Keratinocyte (primary cell): Measurements from ENCODE around the gene TRAFD1. TPM values are rescaled to one million over a fixed set of nuclear protein-coding genes. Genes with fewer than 3 reads are reported as not detected.

Source experiments
- DNase-seq: peaks from one replicate; pipeline ENCODE4 v3.0.0-alpha.2; 2011; ENCODE audit warnings: low read depth, missing footprints, low spot score
- FAIRE-seq: peaks from 2 replicates; lab custom pipeline; 2011; peaks lifted over from hg19 to GRCh38; lab: Jason Lieb, UNC
- H2AFZ ChIP-seq: 2 replicates; pipeline ENCODE4 v1.6.0; 2012; ENCODE audit warnings: low read length, control low read depth, inconsistent platforms; ENCODE audit not compliant: control insufficient read depth
- H3K27ac ChIP-seq: 2 replicates; pipeline ENCODE4 v1.5.1; 2011; ENCODE audit warnings: low read length; ENCODE audit not compliant: control insufficient read depth, insufficient read depth
- H3K27me3 ChIP-seq: 3 replicates; pipeline ENCODE4 v1.6.0; 2011; ENCODE audit warnings: low read length; ENCODE audit not compliant: control insufficient read depth, insufficient read depth; ENCODE audit errors: extremely low read depth
- H3K36me3 ChIP-seq, 2 experiments: 2 replicates in 1 of 2; 3 replicates in 1 of 2; pipeline ENCODE4 v1.5.1; 2011; ENCODE audit warnings: low read length in 2 of 2, mild to moderate bottlenecking in 1 of 2; ENCODE audit not compliant: control insufficient read depth in 2 of 2, insufficient read depth in 2 of 2; ENCODE audit errors: extremely low read depth in 1 of 2
- H3K4me1 ChIP-seq: 3 replicates; pipeline ENCODE4 v1.5.1; 2011; ENCODE audit warnings: low read length; ENCODE audit not compliant: control insufficient read depth, insufficient read depth; ENCODE audit errors: extremely low read depth
- H3K4me2 ChIP-seq: 3 replicates; pipeline ENCODE4 v1.6.0; 2011; ENCODE audit warnings: low read depth, low read length; ENCODE audit not compliant: control insufficient read depth, insufficient read depth; ENCODE audit errors: extremely low read depth
- H3K4me3 ChIP-seq, 3 experiments: fragments of 200-600 bp in 1 of 3; sonication (generic) in 1 of 3; 2 replicates in 2 of 3; 3 replicates in 1 of 3; pipeline ENCODE4 v1.5.1; 2011 to 2016; ENCODE audit warnings: low read length in 3 of 3, mild to moderate bottlenecking in 3 of 3, control low read depth in 2 of 3, inconsistent platforms in 1 of 3, low read depth in 1 of 3, mixed read lengths in 1 of 3, mixed run types in 1 of 3, moderate library complexity in 1 of 3; ENCODE audit not compliant: control insufficient read depth in 2 of 3, insufficient read depth in 2 of 3; ENCODE audit errors: extremely low read depth in 1 of 3
- H3K79me2 ChIP-seq: 2 replicates; pipeline ENCODE4 v1.6.0; 2012; ENCODE audit warnings: low read length; ENCODE audit not compliant: control insufficient read depth, insufficient read depth
- H3K9ac ChIP-seq: 3 replicates; pipeline ENCODE4 v1.6.0; 2011; ENCODE audit warnings: low read length; ENCODE audit not compliant: control insufficient read depth, insufficient read depth; ENCODE audit errors: extremely low read depth
- H3K9me1 ChIP-seq: 3 replicates; pipeline ENCODE4 v1.6.0; 2011; ENCODE audit warnings: low read length; ENCODE audit not compliant: control insufficient read depth, insufficient read depth; ENCODE audit errors: extremely low read depth
- H3K9me3 ChIP-seq: 2 replicates; pipeline ENCODE4 v1.5.1; 2012; ENCODE audit warnings: low read depth, low read length; ENCODE audit not compliant: control insufficient read depth
- H4K20me1 ChIP-seq: 3 replicates; pipeline ENCODE4 v1.6.0; 2011; ENCODE audit warnings: low read length; ENCODE audit not compliant: control insufficient read depth, insufficient read depth; ENCODE audit errors: extremely low read depth
- CTCF ChIP-seq, 3 experiments: IDR thresholded peaks in 1 of 3; conservative IDR thresholded peaks in 1 of 3; optimal IDR thresholded peaks in 1 of 3; 2 replicates in 2 of 3; 3 replicates in 1 of 3; pipeline versions ENCODE3 to v1.5.1; 2011; ENCODE audit warnings: low read length in 3 of 3, mild to moderate bottlenecking in 3 of 3, moderate library complexity in 2 of 3, control low read depth in 1 of 3, inconsistent platforms in 1 of 3; ENCODE audit not compliant: insufficient read depth in 2 of 3; ENCODE audit errors: extremely low read depth in 1 of 3
- EZH2 ChIP-seq: IDR thresholded peaks from one replicate; pipeline ENCODE4 v1.6.1; 2012; ENCODE audit warnings: inconsistent platforms, mild to moderate bottlenecking, low read length, moderate library complexity
- dilution Hi-C: fragments of 300-500 bp; cut with MboI; formaldehyde crosslinking; loops from one replicate; pipeline ENCODE4 v1.7.0; 2020; ENCODE audit warnings: low sequenced_read_pairs; ENCODE audit not compliant: extremely low pct_ligation_motif_present
- polyA plus RNA-seq, 5 experiments: library from polyadenylated mRNA; depleted of rRNA in 3 of 5; stranded (reverse) in 3 of 5; stranded (forward) in 1 of 5; unstranded in 1 of 5; fragments of >200 nt; gene quantifications; 1 replicate in 1 of 5; 2 replicates in 3 of 5; 3 replicates in 1 of 5; pipeline versions ENCODE4 v1.2.1 to v1.2.3, GENCODE V29; 2011 to 2012; ENCODE audit warnings: missing spikeins in 2 of 5, low read depth in 1 of 5, low replicate concordance in 1 of 5

The TRAFD1 gene
- polyA plus RNA-seq, 1 donor (not counting 4 experiments of a cell fraction or from before 2014, with no cell fraction given): 25.6 TPM

- H3K79me2 ChIP-seq: peaks cover 94% of the 10 kb centered on the region
- TF ChIP-seq CTCF (optimal IDR thresholded peaks at IDR 0.05 in 1 of 3, IDR thresholded peaks at IDR 0.05 in 1 of 3, conservative IDR thresholded peaks at IDR 0.05 in 1 of 3; ENCODE audit: extremely low read depth in 1 of 3, insufficient read depth in 2 of 3, low read length in 3 of 3) (no peak), EZH2 (no peak)
- H3K27ac ChIP-seq: no peak overlapping the region
- FAIRE-seq: no peak
- no peaks in the 10 kb centered on the region for H3K9me3 ChIP-seq
- peaks cover 20% of the 10 kb centered on the region for H4K20me1 ChIP-seq
- H3K4me3 ChIP-seq: no peak overlapping the region
- H3K4me1 ChIP-seq: peaks cover 16% of the 10 kb centered on the region
- H3K9me1 ChIP-seq: no peaks in the 10 kb centered on the region
- H3K9ac ChIP-seq: no peak overlapping the region
- no peak overlapping the region for H2AFZ ChIP-seq
- no peaks in the 10 kb centered on the region for H3K27me3 ChIP-seq
- H3K4me2 ChIP-seq: no peak overlapping the region
- H3K36me3 ChIP-seq: peaks cover 7 to 13% of the 10 kb centered on the region in 2 experiments
- DNase-seq: no peak
- dilution Hi-C loops: no loop called here
Observed at GRCh38 chr12:112103758-112104503, 21.4 kb upstream of the TRAFD1 start.

GRCh38 chr12:112105891-112106290, 19.5 kb upstream of the TRAFD1 start:
- no peaks in the 10 kb centered on the region for H3K27me3 ChIP-seq
- H3K4me1 ChIP-seq: peaks cover 16% of the 10 kb centered on the region
- peaks cover 6 to 10% of the 10 kb centered on the region in 2 experiments for H3K36me3 ChIP-seq
- H3K79me2 ChIP-seq: peaks cover 80% of the 10 kb centered on the region
- no peaks in the 10 kb centered on the region for H3K9me3 ChIP-seq
- dilution Hi-C loops: no loop called here
- H2AFZ ChIP-seq: no peak overlapping the region
- no peak overlapping the region for H3K4me3 ChIP-seq
- no peak for FAIRE-seq
- TF ChIP-seq EZH2 (no peak), CTCF (optimal IDR thresholded peaks at IDR 0.05 in 1 of 3, IDR thresholded peaks at IDR 0.05 in 1 of 3, conservative IDR thresholded peaks at IDR 0.05 in 1 of 3; ENCODE audit: extremely low read depth in 1 of 3, insufficient read depth in 2 of 3, low read length in 3 of 3) (no peak)
- no peak for DNase-seq
- peaks cover 20% of the 10 kb centered on the region for H4K20me1 ChIP-seq
- no peak overlapping the region for H3K9ac ChIP-seq
- no peak overlapping the region for H3K27ac ChIP-seq
- no peaks in the 10 kb centered on the region for H3K9me1 ChIP-seq
- H3K4me2 ChIP-seq: no peak overlapping the region
